IPS DF 6.9 (cell line): ENCODE measurements around the gene INTS1.
A peak's percentile ranks its signal among the peaks of the same experiment; 100 is the strongest.

Source experiments
- DNase-seq: peaks from one replicate; pipeline ENCODE4 v3.0.0-alpha.2; 2013; ENCODE audit warnings: low read depth, low spot score
- H3K27ac ChIP-seq: one replicate; pipeline ENCODE4 v1.5.1; 2013; ENCODE audit warnings: low read length, control low read depth
- H3K27me3 ChIP-seq: 2 replicates; pipeline ENCODE4 v1.6.1; 2013; ENCODE audit warnings: mild to moderate bottlenecking, low read length; ENCODE audit not compliant: control insufficient read depth, insufficient read depth
- H3K36me3 ChIP-seq: 2 replicates; pipeline ENCODE4 v1.6.1; 2013; ENCODE audit warnings: low read length; ENCODE audit not compliant: control insufficient read depth, insufficient read depth
- H3K4me1 ChIP-seq: 2 replicates; pipeline ENCODE4 v1.6.1; 2013; ENCODE audit warnings: low read length; ENCODE audit not compliant: control insufficient read depth, insufficient read depth
- H3K4me3 ChIP-seq: 2 replicates; pipeline ENCODE4 v1.5.1; 2013; ENCODE audit warnings: mild to moderate bottlenecking, low read length
- H3K9me3 ChIP-seq: 2 replicates; pipeline ENCODE4 v1.6.1; 2013; ENCODE audit warnings: low read length, inconsistent platforms; ENCODE audit not compliant: control insufficient read depth, insufficient read depth
- WGBS: extraction: QIAGEN DNeasy Blood & Tissue Kit; methylation state at CpG from one replicate; pipeline ENCODE4 v1.1.7; 2013; ENCODE audit warnings: mixed read lengths, missing lambda C conversion rate; ENCODE audit not compliant: insufficient read length, insufficient coverage; 5-methylcytosine and 5-hydroxymethylcytosine counted together

INTS1 gene

GRCh38 chr7:1503390-1503789 lies 799 bp downstream of the INTS1 start:
- H3K4me1 ChIP-seq = peaks cover 4% of the 10 kb centered on the region; the same call in 1 of the 2 replicates
- peaks cover 35% of the 10 kb centered on the region for H3K36me3 ChIP-seq
- no peaks in the 10 kb centered on the region for H3K27me3 ChIP-seq
- no peaks in the 10 kb centered on the region for H3K9me3 ChIP-seq
- H3K27ac ChIP-seq = no peak overlapping the region
- H3K4me3 ChIP-seq = peak overlapping the region; percentile 69; the same call in 1 of the 2 replicates
- WGBS = no CpG with 5 or more reads among the region's 24 CpGs
- no peak for DNase-seq

- H3K27ac ChIP-seq = no peak overlapping the region
Observed at GRCh38 chr7:1502845-1503244, 1.3 kb downstream of the INTS1 start.

GRCh38 chr7:1501487-1502270 lies 2.5 kb downstream of the INTS1 start:
- Histone ChIP-seq H3K4me3 (no peak overlapping the region), H3K36me3 (peaks cover 44% of the 10 kb centered on the region), H3K27me3 (no peaks in the 10 kb centered on the region), H3K27ac (no peak overlapping the region), H3K4me1 (peaks cover 4% of the 10 kb centered on the region; the same call in 1 of the 2 replicates), H3K9me3 (no peaks in the 10 kb centered on the region)
- DNase-seq = no peak
- no CpG with 5 or more reads among the region's 21 CpGs for WGBS

More at GRCh38 chr7:1502845-1503244, 1.3 kb downstream of the INTS1 start:
- no peak overlapping the region; the same call in 1 of the 2 replicates for H3K4me3 ChIP-seq
- DNase-seq = no peak
- H3K9me3 ChIP-seq = no peaks in the 10 kb centered on the region
- H3K27me3 ChIP-seq = no peaks in the 10 kb centered on the region
- WGBS = no CpG with 5 or more reads among the region's 20 CpGs
- peaks cover 4% of the 10 kb centered on the region; the same call in 1 of the 2 replicates for H3K4me1 ChIP-seq
- H3K36me3 ChIP-seq = peaks cover 38% of the 10 kb centered on the region

GRCh38 chr7:1500064-1500807 lies 4.0 kb downstream of the INTS1 start:
- DNase-seq = no peak
- no peak overlapping the region for H3K27ac ChIP-seq
- H3K9me3 ChIP-seq = no peaks in the 10 kb centered on the region
- H3K36me3 ChIP-seq = peaks cover 56% of the 10 kb centered on the region
- no CpG with 5 or more reads among the region's 34 CpGs for WGBS
- H3K4me1 ChIP-seq = peaks cover 2% of the 10 kb centered on the region; the same call in 1 of the 2 replicates
- H3K4me3 ChIP-seq = no peak overlapping the region
- no peaks in the 10 kb centered on the region for H3K27me3 ChIP-seq

GRCh38 chr7:1499367-1500029 lies 4.7 kb downstream of the INTS1 start:
- no peak overlapping the region for H3K4me3 ChIP-seq
- WGBS = no CpG with 5 or more reads among the region's 33 CpGs
- peaks cover 2% of the 10 kb centered on the region; the same call in 1 of the 2 replicates for H3K4me1 ChIP-seq
- no peaks in the 10 kb centered on the region for H3K9me3 ChIP-seq
- no peak overlapping the region for H3K27ac ChIP-seq
- DNase-seq = no peak
- no peaks in the 10 kb centered on the region for H3K27me3 ChIP-seq
- peaks cover 60% of the 10 kb centered on the region for H3K36me3 ChIP-seq

- H3K27ac ChIP-seq = no peak overlapping the region
Observed at GRCh38 chr7:1498370-1499305, 5.6 kb downstream of the INTS1 start.

GRCh38 chr7:1497293-1497927 lies 6.8 kb downstream of the INTS1 start:
- peaks cover 71% of the 10 kb centered on the region for H3K36me3 ChIP-seq
- no CpG with 5 or more reads among the region's 37 CpGs for WGBS

More at GRCh38 chr7:1498370-1499305, 5.6 kb downstream of the INTS1 start:
- Histone ChIP-seq H3K27me3 (no peaks in the 10 kb centered on the region), H3K4me3 (no peak overlapping the region), H3K9me3 (no peaks in the 10 kb centered on the region), H3K36me3 (peaks cover 68% of the 10 kb centered on the region), H3K4me1 (peaks cover 2% of the 10 kb centered on the region; the same call in 1 of the 2 replicates)
- WGBS = no CpG with 5 or more reads among the region's 62 CpGs
- DNase-seq = no peak

GRCh38 chr7:1496531-1497292 lies 7.5 kb downstream of the INTS1 start:
- Histone ChIP-seq H3K9me3 (no peaks in the 10 kb centered on the region), H3K4me1 (no peaks in the 10 kb centered on the region), H3K4me3 (no peak overlapping the region), H3K27ac (no peak overlapping the region), H3K27me3 (no peaks in the 10 kb centered on the region), H3K36me3 (peaks cover 74% of the 10 kb centered on the region)
- no CpG with 5 or more reads among the region's 33 CpGs for WGBS
- no peak for DNase-seq

More at GRCh38 chr7:1497293-1497927, 6.8 kb downstream of the INTS1 start:
- Histone ChIP-seq H3K4me3 (no peak overlapping the region), H3K9me3 (no peaks in the 10 kb centered on the region), H3K27me3 (no peaks in the 10 kb centered on the region), H3K27ac (no peak overlapping the region), H3K4me1 (no peaks in the 10 kb centered on the region)
- no peak for DNase-seq
